Measurements from ENCODE around the gene THADA.

Gene THADA

GRCh38 chr2:43430489-43430888 is 165.3 kb downstream of the THADA start:
- H3K27ac ChIP-seq (replicated peaks): no peak overlapping the region
- DNase-seq (ENCODE audit: low read depth in 1 of 2, low spot score in 1 of 2): no peak
- TF ChIP-seq CTCF (IDR thresholded peaks at IDR 0.05; ENCODE audit: insufficient read depth, low read length): no peak
- H3K4me3 ChIP-seq (replicated peaks; ENCODE audit: insufficient read depth, low read length): no peak overlapping the region
- no peaks in the 10 kb centered on the region for H3K27me3 ChIP-seq (ENCODE audit: insufficient read depth, poor library complexity, severe bottlenecking)

GRCh38 chr2:43429369-43429768 is 166.5 kb downstream of the THADA start:
- Histone ChIP-seq H3K4me3 (replicated peaks; ENCODE audit: insufficient read depth, low read length) (no peak overlapping the region), H3K27me3 (ENCODE audit: insufficient read depth, poor library complexity, severe bottlenecking) (no peaks in the 10 kb centered on the region), H3K27ac (replicated peaks) (no peak overlapping the region)
- no peak for DNase-seq (ENCODE audit: low read depth in 1 of 2, low spot score in 1 of 2)
- TF ChIP-seq CTCF (IDR thresholded peaks at IDR 0.05; ENCODE audit: insufficient read depth, low read length): no peak
- no peak for TF ChIP-seq REST (IDR thresholded peaks at IDR 0.05; ENCODE audit: insufficient replicate concordance, low read depth)
- TF ChIP-seq GABPA (IDR thresholded peaks at IDR 0.05; ENCODE audit: low read depth): no peak
- TF ChIP-seq POLR2AphosphoS5 (IDR thresholded peaks at IDR 0.05; ENCODE audit: low read depth): no peak
- no peak for TF ChIP-seq SPI1 (IDR thresholded peaks at IDR 0.05; ENCODE audit: borderline replicate concordance, low read depth)

GRCh38 chr2:43427032-43427424 is 168.8 kb downstream of the THADA start:
- Histone ChIP-seq H3K27me3 (ENCODE audit: insufficient read depth, poor library complexity, severe bottlenecking) (no peaks in the 10 kb centered on the region), H3K27ac (replicated peaks) (peak overlapping the region; percentile 58), H3K4me3 (replicated peaks; ENCODE audit: insufficient read depth, low read length) (no peak overlapping the region)
- TF ChIP-seq REST (IDR thresholded peaks at IDR 0.05; ENCODE audit: insufficient replicate concordance, low read depth) (no peak), CTCF (IDR thresholded peaks at IDR 0.05; ENCODE audit: insufficient read depth, low read length) (no peak), POLR2AphosphoS5 (IDR thresholded peaks at IDR 0.05; ENCODE audit: low read depth) (no peak), GABPA (IDR thresholded peaks at IDR 0.05; ENCODE audit: low read depth) (no peak), SPI1 (IDR thresholded peaks at IDR 0.05; ENCODE audit: borderline replicate concordance, low read depth) (no peak)
- no peak for DNase-seq (ENCODE audit: low read depth in 1 of 2, low spot score in 1 of 2)

- peak; percentile 53 to 74 for DNase-seq (ENCODE audit: low read depth in 1 of 2, low spot score in 1 of 2)
- TF ChIP-seq REST (IDR thresholded peaks at IDR 0.05; ENCODE audit: insufficient replicate concordance, low read depth): no peak
- TF ChIP-seq GABPA (IDR thresholded peaks at IDR 0.05; ENCODE audit: low read depth): no peak
- no peak for TF ChIP-seq CTCF (IDR thresholded peaks at IDR 0.05; ENCODE audit: insufficient read depth, low read length)
- TF ChIP-seq SPI1 (IDR thresholded peaks at IDR 0.05; ENCODE audit: borderline replicate concordance, low read depth): peak; percentile 73
- no peak for TF ChIP-seq POLR2AphosphoS5 (IDR thresholded peaks at IDR 0.05; ENCODE audit: low read depth)
- Histone ChIP-seq H3K27ac (replicated peaks) (peak overlapping the region; percentile 58), H3K4me3 (replicated peaks; ENCODE audit: insufficient read depth, low read length) (no peak overlapping the region), H3K27me3 (ENCODE audit: insufficient read depth, poor library complexity, severe bottlenecking) (no peaks in the 10 kb centered on the region)
These were observed 169.4 kb downstream of the THADA start for GRCh38 chr2:43426305-43427031.

All from HL-60 (cell line).